PFSK-1 (cell line): ENCODE data around the gene DNASE1L2.

ENCODE experiments used
- FOXP2 ChIP-seq: optimal IDR thresholded peaks from 2 replicates; pipeline ENCODE3; 2011; ENCODE audit warnings: borderline replicate concordance, control low read depth, inconsistent platforms; ENCODE audit not compliant: insufficient read depth; ENCODE audit errors: extremely low read length, extremely low read depth
- POLR2AphosphoS5 ChIP-seq: IDR thresholded peaks from 2 replicates; pipeline ENCODE4 v1.6.1; 2012; ENCODE audit warnings: low read depth, mild to moderate bottlenecking, control low read depth, low read length, moderate library complexity
- REST ChIP-seq, 2 experiments: IDR thresholded peaks; 2 replicates each; pipeline versions ENCODE4 v1.6.1 to v1.8.0; 2011 to 2012; ENCODE audit warnings: low read depth in 2 of 2, low read length in 2 of 2, control low read depth in 1 of 2, inconsistent platforms in 1 of 2, mild to moderate bottlenecking in 1 of 2, moderate library complexity in 1 of 2; ENCODE audit not compliant: insufficient read depth in 1 of 2
- SIN3A ChIP-seq: IDR thresholded peaks from 2 replicates; pipeline ENCODE4 v1.6.1; 2012; ENCODE audit warnings: mild to moderate bottlenecking, low read length, moderate library complexity, borderline replicate concordance; ENCODE audit not compliant: insufficient read depth
- TAF1 ChIP-seq: IDR thresholded peaks from 2 replicates; pipeline ENCODE4 v1.6.1; 2012; ENCODE audit warnings: low read length, control low read depth, borderline replicate concordance; ENCODE audit not compliant: insufficient read depth

The DNASE1L2 gene

DNA sequence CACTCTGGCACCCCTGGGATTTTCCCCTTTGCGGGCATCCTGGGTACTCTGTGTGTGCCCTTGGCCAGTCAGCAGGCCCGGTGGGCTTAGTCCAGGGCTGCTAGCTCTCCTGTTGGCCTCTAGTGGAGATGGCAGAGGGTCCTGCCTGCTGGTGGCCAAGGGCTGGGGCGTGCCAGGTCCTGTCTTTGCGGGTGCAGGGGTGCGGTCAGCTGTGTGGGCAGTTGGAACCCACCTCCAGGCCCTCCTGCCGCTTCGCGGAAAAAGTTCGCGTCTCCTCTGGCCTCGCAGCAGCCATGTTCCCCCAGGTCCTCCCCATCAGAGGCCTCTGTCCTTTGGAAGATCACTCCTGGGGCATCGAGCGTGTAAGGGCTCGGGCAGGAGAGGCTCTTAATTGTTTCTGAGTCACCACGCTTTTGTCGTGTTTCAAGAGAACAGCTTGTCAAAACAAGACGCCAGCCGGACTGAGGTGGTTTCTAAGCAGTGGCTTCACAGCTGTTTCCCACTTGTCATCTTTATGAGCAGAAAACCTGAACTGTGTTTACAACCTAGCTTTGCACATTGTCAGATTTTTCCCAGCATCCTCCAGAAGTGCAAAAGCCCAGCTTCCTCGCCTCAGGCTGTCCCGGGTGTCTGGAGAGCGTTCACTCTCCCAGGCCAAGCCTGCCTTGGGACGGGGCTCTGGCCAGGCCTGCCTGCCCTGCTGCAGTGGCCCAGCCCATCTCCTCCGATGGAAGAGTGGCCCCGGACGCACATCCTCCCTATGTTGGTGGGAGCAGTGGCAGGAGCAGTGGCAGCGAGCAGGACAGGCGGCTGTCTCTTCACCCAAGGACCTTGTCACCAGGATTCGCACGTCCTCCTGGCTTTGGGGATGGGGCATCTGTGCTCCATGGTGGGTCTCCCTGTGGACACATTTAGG, 5.0 kb upstream of the DNASE1L2 start:
- TF ChIP-seq POLR2AphosphoS5 (no peak), FOXP2 (no peak), REST (IDR thresholded peaks at IDR 0.05; ENCODE audit: insufficient read depth in 1 of 2, low read depth in 2 of 2, low read length in 2 of 2) (no peak), TAF1 (no peak), SIN3A (no peak)

- TF ChIP-seq POLR2AphosphoS5 (no peak), FOXP2 (no peak), SIN3A (no peak), TAF1 (no peak), REST (IDR thresholded peaks at IDR 0.05; ENCODE audit: insufficient read depth in 1 of 2, low read depth in 2 of 2, low read length in 2 of 2) (no peak)
Measured at GRCh38 chr16:2232094-2232990, 3.9 kb upstream of the DNASE1L2 start.

DNA sequence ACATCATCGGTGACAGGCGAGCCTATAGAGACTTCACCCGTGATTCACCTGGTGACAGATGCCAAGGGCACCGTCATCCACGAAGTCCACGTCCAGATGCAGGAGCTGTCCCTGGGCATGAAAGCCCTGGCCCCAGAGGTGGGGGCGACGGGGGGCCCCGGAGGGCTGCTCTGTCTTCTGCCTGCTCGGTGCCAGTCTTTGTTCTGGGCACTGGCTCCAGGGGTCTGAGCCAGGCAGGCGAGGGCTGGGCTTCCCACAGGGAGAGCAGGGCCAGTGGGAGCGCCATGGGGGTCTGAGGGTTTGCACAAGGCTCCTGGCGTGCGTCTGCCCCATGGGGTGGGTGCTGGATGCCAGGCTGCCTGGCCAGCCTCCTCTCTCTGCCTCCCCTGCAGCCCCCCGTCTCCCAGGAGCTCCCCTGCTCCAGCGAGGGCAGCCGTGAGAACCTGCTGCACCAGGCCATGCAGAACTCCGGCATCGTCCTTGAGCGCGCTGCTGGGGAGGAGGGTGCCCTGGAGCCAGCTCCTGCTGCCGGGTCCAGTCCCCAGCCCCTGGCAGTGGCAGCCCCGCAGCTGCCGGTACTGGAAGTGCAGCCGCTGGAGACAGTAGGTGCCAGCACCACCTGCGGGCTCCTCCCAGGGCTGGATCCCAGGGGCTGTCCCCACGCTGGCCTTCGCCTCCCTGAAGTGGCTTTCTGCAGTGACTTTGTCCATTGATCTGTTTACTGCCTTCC, 3.0 kb upstream of the DNASE1L2 start:
- TF ChIP-seq TAF1 (no peak), SIN3A (no peak), FOXP2 (no peak), POLR2AphosphoS5 (no peak), REST (IDR thresholded peaks at IDR 0.05; ENCODE audit: insufficient read depth in 1 of 2, low read depth in 2 of 2, low read length in 2 of 2) (no peak)

GRCh38 chr16:2233872-2234812, 2.1 kb upstream of the DNASE1L2 start:
- TF ChIP-seq TAF1 (no peak), SIN3A (no peak), POLR2AphosphoS5 (no peak), FOXP2 (no peak), REST (IDR thresholded peaks at IDR 0.05; ENCODE audit: insufficient read depth in 1 of 2, low read depth in 2 of 2, low read length in 2 of 2) (no peak)
